Erythroblast (primary cell): ENCODE data around the gene CRYBG1.

Source experiments
- GATA1 ChIP-seq: IDR thresholded peaks from 2 replicates; pipeline ENCODE4 v1.6.1; 2011; ENCODE audit warnings: low read depth, mild to moderate bottlenecking, control low read depth, low read length, moderate library complexity
- POLR2A ChIP-seq: IDR thresholded peaks from 2 replicates; pipeline ENCODE4 v1.6.1; 2011; ENCODE audit warnings: mild to moderate bottlenecking, low read length

- TF ChIP-seq POLR2A (no peak), GATA1 (no peak)
Observed at GRCh38 chr6:106324726-106325335, 35.7 kb upstream of the CRYBG1 start.
